ENCODE measurements around the gene USP21. TPM values are rescaled to one million over a fixed set of nuclear protein-coding genes. Genes with fewer than 3 reads are reported as not detected.

Gene USP21
- total and polyA plus RNA-seq, 9 of the 15 experiments (the other 6 are each of a cell fraction or from before 2014, with no cell fraction given): 4.9 to 52.4 (median 21.6) TPM

GRCh38 chr1:161198897-161199431 is 39.7 kb downstream of the USP21 start, which contains the start of gene ADAMTS4 (continued):
- TF ChIP-seq ELF1 (tag; IDR thresholded peaks at IDR 0.05): no peak
- TF ChIP-seq KAT7 (CRISPR knock-in tag; IDR thresholded peaks at IDR 0.05; ENCODE audit: borderline replicate concordance): no peak
- no peak for TF ChIP-seq KDM5B (IDR thresholded peaks at IDR 0.05; ENCODE audit: insufficient replicate concordance, low read depth, low read length)
- no peak for TF ChIP-seq BACH1 (tag; IDR thresholded peaks at IDR 0.05)
- no peak for TF ChIP-seq MITF (IDR thresholded peaks at IDR 0.05)
- no peak for TF ChIP-seq HOXB6 (CRISPR knock-in tag; IDR thresholded peaks at IDR 0.05; ENCODE audit: borderline replicate concordance)
- TF ChIP-seq U2AF2 (optimal IDR thresholded peaks at IDR 0.05; ENCODE audit: low read depth, low read length): no peak
- no peak for TF ChIP-seq RCOR1 (IDR thresholded peaks at IDR 0.05; ENCODE audit: borderline replicate concordance in 1 of 2, low read depth in 2 of 2, low read length in 2 of 2)
- TF ChIP-seq NRF1 (conservative IDR thresholded peaks at IDR 0.05 in 1 of 2, IDR thresholded peaks at IDR 0.05 in 1 of 2): 0 out of 4 replicates have a peak, but pooled peaks of 1 of the 2 experiments have one; percentile 16
- TF ChIP-seq ZBTB40 (IDR thresholded peaks at IDR 0.05): no peak
- TF ChIP-seq ZBTB40 (CRISPR knock-in tag; IDR thresholded peaks at IDR 0.05): no peak
- no peak for TF ChIP-seq ZBTB8A (IDR thresholded peaks at IDR 0.05; ENCODE audit: partially characterized antibody)
- no peak for TF ChIP-seq RHOXF2B (CRISPR knock-in tag; conservative IDR thresholded peaks at IDR 0.05)
- no peak for TF ChIP-seq DLX4 (CRISPR knock-in tag; IDR thresholded peaks at IDR 0.05)
- 0 out of 2 replicates have a peak, but pooled peaks have one; percentile 18 for TF ChIP-seq ETV5 (CRISPR knock-in tag; IDR thresholded peaks at IDR 0.05; ENCODE audit: low read depth)
- TF ChIP-seq ZNF589 (CRISPR knock-in tag; IDR thresholded peaks at IDR 0.05; ENCODE audit: low read depth): no peak
- TF ChIP-seq ZNF699 (CRISPR knock-in tag; IDR thresholded peaks at IDR 0.05; ENCODE audit: insufficient replicate concordance): no peak
- no peak for TF ChIP-seq MAZ (CRISPR knock-in tag; conservative IDR thresholded peaks at IDR 0.05 in 1 of 2, IDR thresholded peaks at IDR 0.05 in 1 of 2)
